GM19455 (cell line): ENCODE results near the gene PCSK6.

Experiments
- ATAC-seq: cut with Tn5 transposase; IDR thresholded peaks from one replicate; pipeline ENCODE4 v1.9.1; 2021; ENCODE audit not compliant: unreplicated experiment

The PCSK6 gene

GRCh38 chr15:101483462-101483861 is 6.0 kb downstream of the PCSK6 start:
- ATAC-seq: no peak

- ATAC-seq: no peak
Measured at GRCh38 chr15:101482526-101483371, 6.8 kb downstream of the PCSK6 start.

DNA sequence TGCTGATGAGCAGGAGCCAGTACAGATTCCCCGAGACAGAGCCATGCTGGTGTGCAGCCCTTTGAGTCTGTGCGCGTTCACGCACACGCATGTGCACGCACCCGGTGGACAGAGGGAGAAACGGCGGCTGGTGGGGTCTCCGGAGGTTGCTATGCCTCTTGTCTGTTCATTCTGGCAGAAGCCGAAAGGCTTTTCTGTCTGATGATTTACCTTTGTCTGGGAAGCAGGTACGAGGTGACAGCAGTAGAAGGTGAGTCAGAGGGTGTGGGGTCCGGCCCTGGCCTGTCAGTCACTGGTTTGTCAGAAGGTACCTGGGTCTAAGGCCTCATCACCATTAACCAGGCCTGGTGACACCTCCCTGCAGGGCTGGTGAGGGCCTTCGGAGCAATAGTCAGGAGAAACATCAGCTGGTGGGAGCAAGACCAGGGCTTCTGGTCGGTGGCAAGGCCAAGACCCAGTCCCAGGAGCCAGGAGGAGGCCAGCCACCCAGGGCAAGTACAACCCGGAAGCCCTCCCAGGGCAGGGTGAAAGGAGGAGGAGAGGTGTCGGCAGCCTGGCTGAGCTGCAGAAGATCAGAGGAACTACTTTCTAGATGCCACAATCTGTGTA is 7.5 kb downstream of the PCSK6 start:
- no peak for ATAC-seq

DNA sequence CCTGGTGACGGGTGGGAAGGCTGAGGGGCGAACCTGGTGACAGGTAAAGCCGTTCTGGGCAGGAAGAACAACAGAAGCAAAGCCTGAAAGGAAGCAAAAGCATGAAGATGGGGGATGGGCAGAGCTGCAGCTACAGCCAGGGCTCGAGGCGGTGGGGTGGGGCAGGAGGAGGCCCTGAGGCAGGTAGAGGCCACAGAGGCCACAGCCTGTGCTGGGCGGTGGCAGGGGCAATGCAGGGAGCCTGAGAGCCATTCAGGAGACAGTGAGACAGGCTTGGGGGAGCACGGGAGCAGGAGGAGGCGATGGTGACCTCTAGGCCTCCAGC is 8.2 kb downstream of the PCSK6 start:
- ATAC-seq: no peak

GRCh38 chr15:101480613-101481380 is 8.7 kb downstream of the PCSK6 start:
- ATAC-seq: no peak

DNA sequence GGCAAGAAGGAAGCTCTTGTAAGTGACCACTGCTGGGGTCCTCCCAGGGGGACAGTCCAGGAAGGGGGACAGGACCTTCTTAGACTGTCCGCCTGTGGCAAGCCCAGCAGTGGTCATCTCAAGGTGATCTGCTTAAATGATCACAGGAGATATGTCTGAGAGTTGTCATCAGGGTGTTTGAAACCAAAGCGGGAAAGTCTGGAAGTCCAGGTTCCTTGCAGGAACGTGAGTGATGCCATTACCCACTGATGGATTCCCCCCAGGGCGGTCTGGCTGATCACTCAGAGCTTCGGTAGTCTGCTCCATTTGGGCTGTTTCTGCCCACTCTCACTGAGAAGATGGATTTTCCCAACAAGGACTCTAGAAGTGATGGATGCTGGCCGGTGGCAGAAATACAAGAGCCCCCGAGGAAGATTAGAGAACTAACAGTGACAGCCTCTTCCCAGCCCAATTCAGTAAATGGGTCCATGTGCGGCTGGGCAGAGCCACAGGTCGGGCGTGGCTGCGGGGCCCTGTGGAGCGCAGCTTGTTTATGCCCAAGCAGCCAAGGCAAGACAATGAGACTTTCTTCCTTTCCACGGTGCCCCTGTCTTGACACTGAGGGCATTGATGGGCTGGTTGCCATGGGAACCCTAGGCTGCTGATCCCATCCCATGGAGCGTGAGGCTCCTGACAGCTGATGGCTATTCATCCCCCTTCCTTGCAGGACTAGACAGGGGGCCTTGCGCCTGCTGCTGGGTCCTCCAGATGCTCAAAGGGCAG is 9.5 kb downstream of the PCSK6 start:
- no peak for ATAC-seq

GRCh38 chr15:101479342-101479845 is 10.1 kb downstream of the PCSK6 start:
- no peak for ATAC-seq

DNA sequence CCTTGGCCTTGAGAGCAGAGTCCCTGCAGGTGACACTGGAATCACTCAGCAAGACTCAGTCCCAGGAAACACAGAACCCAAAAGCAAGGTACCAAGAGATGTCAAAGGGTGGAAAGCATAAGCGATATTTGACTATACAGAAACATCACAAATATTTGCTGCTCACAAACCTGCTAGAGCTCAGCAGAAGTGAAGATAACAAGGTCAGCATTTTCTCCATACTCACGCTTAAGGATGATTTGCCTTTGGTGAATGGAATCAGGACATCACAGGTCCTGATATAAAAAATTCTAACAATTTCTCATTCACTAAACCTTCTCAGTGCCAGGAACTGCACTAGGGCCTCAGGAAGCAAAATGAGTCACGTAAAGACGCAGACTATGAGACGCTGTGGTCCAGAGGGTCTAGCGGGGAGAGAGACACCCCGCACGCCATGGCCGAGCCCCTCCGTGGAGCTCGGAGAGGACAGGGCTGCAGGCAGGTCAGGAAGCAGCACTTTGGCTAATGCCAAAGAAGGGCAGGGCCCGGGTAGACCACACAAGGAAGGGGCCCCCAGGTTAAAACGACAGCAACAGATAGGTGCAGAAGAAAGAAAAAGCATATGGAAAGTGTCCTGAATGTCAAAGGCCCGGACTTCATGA is 10.7 kb downstream of the PCSK6 start:
- no peak for ATAC-seq

GRCh38 chr15:101477851-101478362 is 11.6 kb downstream of the PCSK6 start:
- no peak for ATAC-seq

GRCh38 chr15:101476756-101477155 is 12.8 kb downstream of the PCSK6 start:
- ATAC-seq: no peak

DNA sequence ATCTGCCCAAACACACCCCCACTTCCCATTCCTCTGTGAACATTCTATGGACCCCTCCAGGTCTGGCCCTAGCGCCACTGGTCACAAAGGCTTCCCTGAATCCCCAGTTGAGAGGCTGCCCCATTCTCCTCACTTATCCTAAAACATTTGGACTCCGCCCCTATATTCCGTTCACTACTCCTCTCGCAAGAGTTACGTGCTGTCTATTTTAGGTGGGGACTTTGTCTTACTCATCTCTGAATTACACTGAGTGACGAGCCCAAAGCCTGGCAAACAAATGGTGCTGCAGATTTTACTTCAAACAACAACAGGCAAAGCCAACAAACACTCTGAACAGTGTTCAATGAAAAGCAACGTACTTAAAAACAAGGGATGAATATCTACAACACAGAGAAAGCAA is 14.5 kb downstream of the PCSK6 start:
- no peak for ATAC-seq

DNA sequence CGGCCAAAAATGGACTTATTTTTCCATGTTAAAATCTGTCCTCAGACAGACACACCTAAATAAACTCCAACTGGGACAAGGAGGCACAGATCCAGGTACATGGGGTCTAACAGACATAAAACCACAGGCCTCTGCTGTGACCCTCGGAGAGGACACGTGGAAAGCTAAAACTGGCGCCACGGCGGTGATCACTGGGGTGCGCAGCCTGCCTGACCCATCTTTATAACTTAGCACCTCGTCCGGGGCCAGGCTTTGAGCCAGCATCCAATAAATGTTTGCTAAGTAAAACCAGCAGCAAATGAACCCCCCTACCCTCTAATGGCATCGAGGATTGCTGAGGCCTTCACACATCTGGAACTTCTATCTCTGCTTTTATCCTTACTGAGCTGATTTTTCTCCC is 15.3 kb downstream of the PCSK6 start:
- ATAC-seq: no peak

DNA sequence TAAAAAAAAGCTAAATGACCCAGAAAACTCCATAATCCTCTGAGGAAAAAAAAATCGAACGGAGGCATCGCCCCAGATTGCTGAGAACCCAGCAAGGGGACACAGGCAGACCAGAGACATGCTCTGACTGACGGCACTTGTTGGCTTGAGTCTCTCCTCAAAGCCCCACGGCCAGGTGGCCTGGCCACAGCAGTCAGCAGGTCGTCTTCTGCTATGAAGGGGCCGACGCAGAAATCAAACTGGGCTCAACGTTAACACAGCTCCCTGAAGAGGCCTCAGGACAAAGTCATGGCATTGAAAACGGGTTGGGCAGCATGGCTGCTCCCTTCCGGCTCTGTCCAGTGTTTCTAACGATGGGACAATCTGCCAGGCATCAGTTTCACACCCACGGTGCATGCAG is 17.5 kb downstream of the PCSK6 start:
- ATAC-seq: no peak

DNA sequence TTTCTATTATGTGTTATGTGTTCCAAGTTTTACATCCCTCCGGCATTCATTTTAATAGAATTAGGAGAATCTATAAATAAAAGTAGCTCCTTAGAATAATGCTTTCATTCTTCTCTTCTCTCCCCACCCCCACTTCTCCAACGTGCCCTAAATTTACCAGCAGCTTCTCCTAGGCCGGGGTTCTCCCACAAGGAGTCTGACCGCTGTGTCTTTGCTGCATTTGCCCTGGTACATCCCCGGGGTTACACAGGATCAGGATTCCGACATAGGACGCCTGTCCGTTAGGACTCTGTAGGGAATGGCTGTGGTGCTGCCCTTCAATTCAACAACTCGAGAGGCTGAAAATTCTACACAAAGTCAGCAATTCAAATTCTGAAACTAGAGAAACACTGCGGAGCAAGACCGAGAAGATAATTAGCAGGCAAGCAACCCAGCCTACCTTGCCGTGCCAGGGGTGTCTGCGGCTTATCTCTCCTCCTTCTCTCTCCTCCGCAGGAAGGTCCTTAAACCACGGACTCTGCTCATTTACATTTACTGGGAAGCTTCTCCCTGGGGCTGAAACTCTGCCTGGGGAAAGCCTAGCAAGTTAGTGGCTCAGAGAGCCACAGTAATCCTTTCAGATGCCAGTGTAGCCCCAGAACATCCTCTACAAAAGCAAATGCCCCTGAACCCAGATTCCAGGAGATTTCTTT is 18.8 kb downstream of the PCSK6 start:
- ATAC-seq: no peak

- no peak for ATAC-seq
Measured at GRCh38 chr15:101469520-101470288, 19.8 kb downstream of the PCSK6 start.

- no peak for ATAC-seq
Measured at GRCh38 chr15:101466188-101466587, 23.3 kb downstream of the PCSK6 start.

- no peak for ATAC-seq
Measured at GRCh38 chr15:101464999-101465669, 24.4 kb downstream of the PCSK6 start.

DNA sequence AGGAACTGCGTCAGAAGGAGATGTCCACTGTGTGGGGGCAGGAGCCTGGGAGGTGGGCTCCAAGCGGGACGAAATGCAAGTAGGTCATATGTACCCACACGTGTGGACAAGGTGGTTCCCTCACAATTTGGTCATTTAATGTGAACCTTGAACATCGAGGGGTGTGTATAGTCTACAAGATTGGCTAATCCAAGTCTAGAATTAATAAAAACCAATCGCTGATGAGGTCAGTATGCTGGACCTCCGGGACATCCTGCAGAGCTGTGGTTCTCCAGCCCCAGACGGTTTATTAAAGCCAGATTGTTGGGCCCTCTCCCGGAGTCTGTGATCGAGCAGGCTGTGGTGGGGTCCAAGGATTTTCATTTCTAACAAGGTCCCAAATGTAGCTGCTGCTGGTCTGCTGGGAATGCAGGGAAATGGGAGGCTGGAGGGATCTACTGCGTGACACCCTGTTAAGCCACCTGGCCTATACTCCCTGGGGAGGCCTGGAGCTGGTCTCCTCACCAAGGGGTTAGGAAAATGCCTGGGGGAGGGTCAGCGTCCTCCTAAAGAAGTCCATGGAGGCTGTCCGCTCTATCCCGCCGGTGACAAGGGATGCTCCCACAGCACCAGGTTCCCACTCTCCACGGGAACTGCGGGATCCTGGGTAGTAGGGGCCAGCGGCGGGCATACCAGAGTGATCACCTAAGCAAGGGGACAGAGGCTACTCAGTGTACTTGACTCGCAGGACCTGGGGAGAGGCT is 25.1 kb downstream of the PCSK6 start:
- no peak for ATAC-seq
